Stromal cell of bone marrow (primary cell): ENCODE measurements around the gene YBX2.
A peak's percentile ranks its signal among the peaks of the same experiment; 100 is the strongest.
"Not testable (repeated sequence)": the region's sequence is repeated elsewhere in the genome, so short reads cannot be mapped to it uniquely, and the experiment has no call there.

ENCODE experiments used
- DNase-seq: peaks from one replicate; pipeline ENCODE4 v3.0.0-alpha.2; 2012; ENCODE audit warnings: low read depth

Gene YBX2

DNA sequence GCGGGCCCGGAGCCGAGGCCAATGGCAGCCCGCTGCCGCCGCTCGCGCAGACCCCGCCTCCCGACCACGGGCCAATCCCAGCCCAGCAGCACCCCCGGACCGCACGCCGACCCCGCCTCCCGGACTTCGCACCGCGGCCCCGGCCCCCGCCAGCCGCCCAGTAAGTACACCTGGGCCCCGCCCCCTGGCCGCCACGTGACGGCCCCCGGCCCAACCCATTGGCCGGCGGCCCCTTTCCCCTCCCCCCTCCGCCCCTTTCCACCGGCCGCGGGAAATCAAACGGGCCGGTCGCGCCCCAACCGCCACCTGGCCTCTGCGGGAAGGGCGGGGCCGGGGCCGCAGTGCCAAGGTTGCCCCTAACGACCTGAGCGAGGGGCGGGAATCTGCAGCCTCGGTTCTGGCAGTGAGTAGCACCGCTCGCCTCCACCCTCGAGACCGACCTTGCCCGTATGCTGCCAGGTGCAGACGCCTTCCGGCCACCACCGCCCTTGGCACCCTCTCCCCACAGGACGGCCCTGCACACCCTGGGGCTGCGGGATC, at the start of gene YBX2:
YBX2 (minus strand) TSS at position 26 of the 540 bp plus-strand sequence. CDS start 139 bp downstream, outside the sequence.
- DNase-seq: no peak

DNA sequence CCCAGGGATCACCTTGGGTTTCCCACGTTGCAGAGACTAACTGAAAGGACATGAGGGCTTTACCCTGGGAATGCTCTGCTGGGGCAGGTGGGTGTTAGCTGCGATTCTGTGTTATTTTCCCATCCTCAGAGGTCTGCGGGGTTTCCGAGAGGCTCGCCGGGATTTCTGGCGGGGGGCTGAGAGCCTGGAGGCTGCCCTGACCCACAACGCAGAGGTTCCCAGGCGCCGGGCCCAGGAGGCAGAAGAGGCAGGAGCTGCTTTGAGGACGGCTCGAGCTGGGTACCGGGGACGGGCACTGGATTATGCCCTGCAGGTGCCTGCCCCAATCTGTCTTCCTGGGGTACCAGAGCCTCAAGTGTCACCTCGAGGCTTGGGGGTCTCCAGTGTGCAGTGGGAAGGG, 48.8 kb upstream of the YBX2 start:
- DNase-seq: no peak

DNA sequence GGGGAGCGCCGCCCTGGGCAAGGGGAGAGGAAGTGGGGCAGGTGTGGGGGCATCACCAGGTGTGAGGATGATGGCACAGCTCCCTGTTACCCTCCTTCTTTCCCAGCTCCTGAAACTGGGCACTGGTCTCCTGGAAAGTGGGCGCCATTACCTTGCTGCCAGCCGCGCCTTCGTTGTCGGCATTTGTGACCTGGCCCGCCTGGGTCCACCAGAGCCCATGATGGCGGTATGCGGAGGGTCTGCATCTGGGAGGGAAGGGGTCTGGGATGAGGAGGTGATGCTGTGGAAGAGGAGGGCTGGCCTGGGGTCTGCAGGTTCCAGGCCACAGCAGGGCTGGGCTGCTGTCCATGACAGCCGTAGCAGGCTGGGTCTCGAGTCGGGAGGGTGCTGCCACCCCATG, 47.4 kb upstream of the YBX2 start:
- no peak for DNase-seq

DNA sequence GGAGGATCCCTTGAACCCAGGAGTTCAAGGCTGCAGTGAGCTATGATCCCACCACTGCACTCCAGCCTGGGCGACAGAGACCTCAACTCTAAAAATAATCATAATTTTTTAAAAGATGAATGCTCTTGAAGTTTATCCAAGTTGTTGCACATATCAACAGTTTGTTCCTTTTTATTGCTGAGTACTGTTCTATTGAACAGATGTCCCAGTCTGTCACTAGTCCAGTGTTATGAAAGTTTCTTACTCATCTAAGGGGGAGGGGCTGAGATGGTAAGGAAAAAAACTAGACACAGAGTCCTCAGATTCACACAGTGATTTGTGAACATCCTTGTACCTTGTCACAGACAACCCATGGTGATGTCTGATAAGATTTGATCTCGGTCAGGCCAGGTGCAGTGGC, 45.7 kb upstream of the YBX2 start:
- no peak for DNase-seq

DNA sequence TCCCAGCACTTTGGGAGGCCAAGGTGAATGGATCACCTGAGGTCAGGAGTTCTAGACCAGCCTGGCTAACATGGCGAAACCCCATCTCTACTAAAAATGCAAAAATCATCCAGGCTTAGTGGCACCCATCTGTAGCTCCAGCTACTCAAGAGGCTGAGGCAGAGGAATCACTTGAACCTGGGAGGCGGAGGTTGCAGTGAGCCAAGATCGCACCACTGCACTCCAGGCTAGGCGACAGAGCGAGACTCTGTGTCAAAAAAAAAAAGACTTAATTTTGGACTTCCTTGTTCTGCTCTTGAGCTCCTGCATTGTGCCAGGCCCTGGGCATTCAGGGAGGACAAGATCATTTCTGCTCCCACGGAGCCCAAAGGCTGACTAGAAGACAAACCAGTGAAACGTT, 43.2 kb upstream of the YBX2 start:
- not testable (repeated sequence) for DNase-seq

DNA sequence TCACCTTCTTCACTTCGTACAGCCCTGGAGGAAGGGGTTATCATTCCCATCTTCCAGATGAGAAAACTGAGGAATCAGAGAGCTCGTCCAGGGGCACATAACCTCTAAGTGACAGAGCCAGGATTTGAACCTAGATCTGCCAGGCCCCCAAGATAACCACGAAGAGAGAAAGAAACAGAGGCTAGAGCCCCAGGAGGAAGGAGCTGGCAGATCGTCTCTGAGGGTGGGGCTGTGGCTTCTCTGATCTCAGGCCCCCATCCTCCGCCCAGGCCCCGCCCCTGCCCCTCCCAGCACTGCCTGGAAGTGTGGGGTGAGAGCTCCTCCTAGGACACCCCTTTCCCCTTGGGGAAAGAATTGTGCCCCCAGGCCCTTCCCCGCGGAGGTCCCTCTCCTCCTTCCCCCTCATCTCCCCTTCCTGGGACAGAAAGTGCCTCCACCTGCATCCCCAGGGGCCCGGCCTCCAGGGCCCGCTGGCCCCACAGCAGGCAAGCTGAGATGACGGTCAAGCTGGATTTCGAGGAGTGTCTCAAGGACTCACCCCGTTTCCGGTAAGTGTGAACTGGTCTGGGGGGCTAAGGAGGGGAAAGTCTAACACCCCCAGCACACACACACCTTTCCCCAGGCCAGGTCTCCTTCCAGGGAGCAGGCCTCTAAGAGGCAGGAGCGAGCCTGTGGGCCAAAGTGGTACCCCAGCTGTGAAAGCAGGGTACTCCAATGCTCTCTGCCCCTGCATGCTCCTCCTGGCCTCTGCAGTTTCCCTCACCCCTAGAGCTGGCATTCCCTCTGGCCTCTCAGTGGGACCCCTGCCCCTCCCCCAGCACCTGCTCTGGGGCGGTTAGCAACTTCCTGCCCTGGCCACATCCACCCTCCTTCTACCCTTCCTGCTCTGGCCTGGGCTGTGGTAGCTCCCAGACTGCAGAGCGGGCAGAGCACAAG, 42.1 kb upstream of the YBX2 start, which contains the start of gene ACAP1:
ACAP1 (plus strand) TSS at position 290 of the 936 bp plus-strand sequence; CDS start at position 496, 206 bp downstream.
- DNase-seq: no peak

DNA sequence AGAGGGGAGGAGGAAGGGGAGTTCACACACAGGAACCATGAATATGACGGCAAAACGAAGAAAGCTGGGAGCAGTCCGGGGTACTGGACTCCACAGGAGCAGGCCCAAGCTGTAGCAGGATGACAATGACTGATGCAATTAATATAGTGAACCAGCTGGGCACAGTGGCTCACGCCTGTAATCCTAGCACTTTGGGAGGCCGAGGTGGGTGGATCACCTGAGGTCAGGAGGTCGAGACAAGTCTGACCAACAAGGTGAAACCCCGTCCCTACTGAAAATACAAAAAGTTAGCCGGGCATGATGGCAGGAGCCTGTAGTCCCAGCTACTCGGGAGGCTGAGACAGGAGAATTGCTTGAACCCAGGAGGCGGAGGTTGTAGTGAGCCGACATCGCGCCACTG, 41.3 kb upstream of the YBX2 start:
- DNase-seq: not testable (repeated sequence)

DNA sequence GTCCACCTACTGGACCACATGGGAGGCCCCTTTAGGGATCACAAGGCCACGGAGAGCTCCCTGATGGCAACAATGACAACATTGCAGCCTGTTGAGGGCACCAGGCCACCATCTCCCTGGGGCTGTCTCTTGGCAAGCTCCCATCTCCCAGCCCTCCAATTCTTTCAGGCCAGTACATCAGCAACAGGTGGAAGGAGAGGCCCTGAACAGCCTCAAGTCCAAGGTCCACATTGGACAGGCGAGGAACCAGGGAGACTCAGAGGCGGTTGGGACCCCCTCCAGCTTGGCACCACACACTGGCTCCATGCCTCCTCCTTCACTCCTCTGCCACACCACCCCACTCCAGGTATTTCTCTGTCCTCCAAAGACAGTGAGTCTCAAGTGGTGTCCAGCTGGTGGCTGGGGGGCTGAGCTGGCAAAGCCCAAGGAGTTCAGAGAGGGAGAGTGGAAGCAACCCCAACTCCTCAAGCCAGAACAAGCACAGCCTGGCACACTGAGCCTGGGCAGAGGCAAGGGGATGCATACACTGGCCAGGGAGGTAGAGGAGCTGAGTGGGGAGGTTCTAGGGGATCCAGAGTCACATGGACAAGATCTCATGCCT, 40.6 kb upstream of the YBX2 start:
- DNase-seq: no peak

DNA sequence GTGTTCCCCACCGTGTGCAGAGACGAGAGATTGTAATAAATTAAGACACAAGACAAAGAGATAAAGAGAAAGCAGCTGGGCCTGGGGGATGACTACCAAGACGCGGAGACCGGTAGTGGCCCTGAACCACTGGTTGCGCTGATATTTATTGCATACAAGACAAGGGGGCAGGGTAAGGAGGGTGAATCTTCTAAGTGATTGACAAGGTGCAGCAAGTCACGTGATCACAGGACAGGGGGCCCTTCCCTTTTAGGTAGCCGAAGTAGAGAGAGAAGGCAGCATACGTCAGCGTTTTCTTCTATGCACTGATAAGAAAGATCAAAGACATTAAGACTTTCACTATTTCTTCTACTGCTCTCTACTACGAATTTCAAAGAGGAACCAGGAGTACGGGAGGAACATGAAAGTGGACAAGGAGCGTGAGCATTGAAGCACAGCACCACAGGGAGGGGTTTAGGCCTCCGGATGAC, 38.2 kb upstream of the YBX2 start:
- not testable (repeated sequence) for DNase-seq

DNA sequence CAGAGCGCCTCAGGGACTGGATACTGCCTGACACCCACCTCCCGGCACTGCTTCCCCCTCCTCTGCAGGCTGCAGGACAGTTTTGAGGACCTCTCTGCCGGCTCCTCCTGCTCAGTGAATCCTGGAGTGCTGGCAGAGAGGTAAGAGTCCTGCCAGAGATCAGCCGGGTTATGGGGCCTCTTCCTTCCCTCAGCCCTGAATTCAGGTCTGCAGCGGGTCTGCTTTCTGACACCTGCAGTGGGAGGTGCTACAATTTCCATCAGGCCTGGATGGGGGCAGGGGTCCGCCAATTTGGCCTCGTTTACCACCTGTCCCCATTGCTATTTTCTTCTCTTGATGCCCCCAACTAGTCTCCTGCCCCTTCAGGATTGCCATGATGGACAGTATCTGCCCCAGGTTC, 37.7 kb upstream of the YBX2 start:
- no peak for DNase-seq

DNA sequence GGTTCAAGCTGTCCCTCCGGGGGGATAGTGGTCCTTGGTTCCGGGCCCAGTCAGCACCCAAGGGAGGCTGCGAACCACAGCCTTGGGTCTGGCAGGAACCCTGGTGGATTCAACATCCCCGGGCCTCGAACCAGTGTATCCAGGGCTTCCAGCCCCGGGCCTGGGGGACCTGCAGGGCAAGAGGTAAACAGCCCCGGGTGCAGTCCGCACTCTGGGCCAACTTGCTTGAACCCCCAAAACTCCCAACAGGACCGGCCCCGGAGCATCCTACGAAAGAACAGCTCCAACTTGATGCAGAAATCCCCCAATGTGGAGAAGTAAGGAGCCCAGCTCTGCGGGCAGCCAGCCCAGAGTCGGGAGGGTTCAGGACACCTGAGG, 36.2 kb upstream of the YBX2 start:
- DNase-seq: no peak

DNA sequence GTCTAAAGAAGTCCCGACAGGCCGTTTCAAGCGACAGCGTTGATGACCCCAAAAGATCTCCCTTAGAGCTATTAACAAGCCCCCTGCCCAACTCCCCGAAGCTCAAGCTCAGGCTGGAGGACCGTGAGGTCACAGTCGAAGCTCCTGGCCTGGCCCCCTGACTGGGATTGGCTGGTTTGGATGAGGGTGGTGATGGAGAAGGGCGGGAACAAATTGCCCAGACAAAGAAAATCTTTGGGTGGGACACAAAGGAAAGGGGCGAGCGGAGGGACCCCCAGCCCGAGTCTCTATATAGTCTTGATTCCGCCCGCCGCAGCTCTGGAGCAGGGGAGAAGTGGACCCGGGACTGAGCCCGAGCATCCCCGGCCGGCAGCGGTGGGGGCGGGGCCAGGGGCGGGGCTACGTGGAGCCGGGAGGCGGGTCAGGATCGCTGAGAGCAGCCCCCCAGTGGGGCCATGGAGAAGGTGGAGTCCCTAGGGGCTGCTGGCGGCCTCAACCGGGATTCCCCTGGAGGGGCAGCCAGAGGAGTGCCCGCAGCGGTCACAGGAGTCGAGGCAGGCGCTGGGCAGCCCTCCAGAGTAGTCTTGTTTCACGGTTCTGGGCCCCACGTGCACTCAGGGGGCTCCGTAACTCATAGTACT, 35.7 kb upstream of the YBX2 start:
- peak; percentile 72 for DNase-seq

DNA sequence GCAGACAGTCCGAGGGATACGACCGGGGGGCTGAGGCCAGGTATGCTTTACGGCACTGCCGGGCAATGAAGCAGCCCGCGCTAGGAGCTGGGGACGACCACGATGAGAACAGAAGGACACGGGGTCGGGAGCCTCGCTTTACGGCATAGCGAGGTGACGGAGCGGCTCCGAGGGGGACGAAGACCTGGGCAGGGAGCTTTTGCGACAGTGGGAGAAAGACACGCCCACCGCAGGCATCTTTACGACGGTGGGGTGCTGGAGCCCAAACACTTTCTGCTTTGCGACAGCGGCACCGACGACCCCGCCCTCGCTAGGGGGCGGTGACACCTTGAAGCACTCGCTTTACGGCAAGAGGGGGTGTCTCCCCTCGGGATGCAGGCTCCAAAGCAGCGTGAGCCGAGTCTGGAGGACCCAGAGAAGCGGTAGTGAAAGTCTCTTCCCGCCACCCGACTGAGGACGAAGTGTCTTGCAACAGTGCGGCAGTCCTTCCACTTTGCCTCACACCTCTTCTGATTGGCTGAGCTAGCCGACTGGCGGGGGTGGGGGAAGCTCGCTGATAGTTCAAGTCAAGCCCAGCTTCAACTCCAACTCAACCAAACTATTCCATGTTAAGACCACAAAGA, 35.0 kb upstream of the YBX2 start:
- DNase-seq: peak; percentile 98

DNA sequence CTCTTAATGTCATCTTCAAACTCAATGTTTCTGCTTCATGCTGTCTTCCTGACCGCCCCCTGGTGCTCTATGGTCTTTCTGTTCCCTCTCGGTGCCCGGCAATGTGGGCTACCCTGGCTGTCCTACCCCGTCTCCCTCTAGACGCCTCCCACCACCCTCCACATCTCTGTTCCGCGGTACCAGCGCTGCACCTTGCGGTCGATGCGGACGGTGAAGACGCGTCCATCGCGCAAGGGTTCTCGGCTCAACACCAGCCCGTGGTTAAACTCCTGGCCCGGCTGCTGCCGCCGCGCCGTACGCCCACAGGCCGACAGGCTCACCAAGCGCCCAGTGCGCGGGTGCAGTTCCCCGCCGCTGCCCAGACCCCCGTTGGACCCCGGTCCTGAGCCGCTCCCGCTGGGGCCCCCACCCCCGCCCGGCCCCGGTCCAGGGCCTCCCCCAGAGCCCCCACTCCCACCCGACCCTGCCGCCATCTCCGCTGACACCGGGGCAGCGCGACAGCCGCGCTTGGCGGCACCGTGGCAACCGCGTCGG, 34.5 kb upstream of the YBX2 start, which contains the start of gene NEURL4:
NEURL4 (minus strand) TSS at position 496 of the 534 bp plus-strand sequence; CDS start at position 473, 23 bp downstream.
- no peak for DNase-seq

DNA sequence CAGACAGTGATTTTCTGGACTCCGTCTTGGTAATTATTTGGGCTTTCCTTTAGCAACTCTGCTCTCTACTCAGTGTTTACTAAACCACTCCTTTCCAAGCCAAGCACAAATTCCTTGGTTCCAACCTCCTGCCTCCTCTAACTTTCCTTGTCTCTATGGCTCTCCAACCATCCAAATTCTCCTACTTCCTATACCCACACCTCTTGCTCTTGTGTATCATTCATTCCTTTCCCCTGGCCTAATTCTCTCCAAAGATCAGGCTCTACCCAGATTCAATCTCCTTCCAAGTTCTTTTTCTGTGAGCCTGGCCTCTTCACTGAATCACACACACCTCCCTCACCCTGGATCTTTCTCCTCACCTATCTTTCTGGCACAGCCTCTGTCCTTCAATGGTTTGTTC, 33.6 kb upstream of the YBX2 start:
- no peak for DNase-seq

DNA sequence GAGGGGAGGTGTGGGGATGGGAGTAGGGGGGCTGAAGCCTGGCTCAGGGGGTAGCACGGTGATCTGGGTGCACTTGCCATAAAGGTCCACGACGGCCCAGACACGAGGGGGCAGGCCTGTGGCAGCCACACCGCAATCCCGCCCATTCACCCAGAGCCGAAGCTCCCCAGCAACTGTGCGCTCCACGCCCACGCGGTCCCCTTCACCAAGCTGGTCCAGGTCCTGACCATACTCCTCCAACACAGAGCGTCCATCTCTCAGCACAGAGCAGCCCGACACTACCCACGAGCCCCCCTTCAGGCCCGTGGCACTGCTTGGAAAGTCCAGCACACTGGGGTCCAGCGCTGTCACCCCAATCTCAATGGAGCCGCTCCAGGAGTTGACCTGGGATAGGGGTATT, 33.1 kb upstream of the YBX2 start:
- DNase-seq: no peak

DNA sequence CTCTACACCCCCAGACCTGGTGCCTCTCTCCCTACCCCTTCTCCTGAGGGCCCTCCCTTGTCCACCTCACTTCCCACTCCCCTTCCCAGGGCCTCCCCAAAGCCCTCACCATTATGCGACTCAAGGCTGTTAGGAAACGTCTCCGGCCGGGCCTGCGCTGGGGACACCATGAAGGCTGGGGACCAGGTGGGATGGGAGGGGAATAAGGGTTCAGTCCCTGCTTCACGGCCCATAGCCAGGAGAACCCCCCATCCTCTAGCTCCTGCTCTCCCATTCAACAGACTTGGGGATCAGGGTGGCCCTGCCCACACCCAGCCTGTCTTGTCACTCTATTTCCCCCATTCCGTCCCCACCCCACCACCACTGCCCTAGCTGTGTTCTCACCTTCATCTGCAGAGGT, 32.6 kb upstream of the YBX2 start:
- DNase-seq: no peak

DNA sequence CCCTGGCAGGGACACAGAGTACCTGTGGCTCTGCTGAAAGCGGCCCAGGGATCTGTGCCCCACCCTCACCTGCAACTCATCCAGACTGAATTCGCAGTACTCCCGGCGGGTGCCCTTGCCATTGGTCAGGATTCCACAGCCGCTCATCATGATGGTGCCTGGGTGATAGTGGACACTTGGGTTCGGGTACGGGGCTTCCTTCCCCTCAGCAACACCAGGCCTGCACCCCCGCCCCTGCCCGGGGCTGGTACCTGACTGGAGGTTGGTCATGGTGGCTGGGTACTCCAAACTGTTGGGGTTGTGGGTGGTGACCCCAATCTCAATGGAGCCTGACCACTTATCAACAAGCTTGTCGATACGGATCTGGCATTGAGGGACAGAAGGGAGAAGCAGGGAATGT, 31.7 kb upstream of the YBX2 start:
- DNase-seq: no peak

DNA sequence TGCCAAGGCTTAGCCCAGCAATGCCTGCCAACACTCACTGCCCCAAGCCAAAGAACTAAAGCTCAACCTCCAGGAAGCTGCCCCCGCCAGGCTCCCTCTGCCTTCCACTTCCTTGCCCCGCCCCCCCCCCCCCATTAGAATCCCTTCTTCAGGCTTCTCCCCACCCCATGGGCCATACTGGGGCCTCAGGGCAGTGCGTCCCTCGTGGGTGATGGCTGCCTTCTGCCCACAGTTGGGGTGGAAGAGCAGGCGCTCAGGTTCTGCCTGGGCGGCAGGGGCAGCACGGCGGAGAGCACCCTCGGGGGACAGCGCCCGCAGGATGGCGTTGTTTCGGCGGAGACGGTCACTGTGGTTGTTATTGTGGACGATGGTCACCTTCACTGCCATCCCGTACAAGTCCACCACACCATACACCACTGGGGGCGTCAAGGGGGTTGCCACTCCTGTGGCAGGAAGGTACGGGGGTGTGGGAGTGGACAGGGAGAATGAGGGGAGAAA, 30.6 kb upstream of the YBX2 start:
- DNase-seq: no peak

DNA sequence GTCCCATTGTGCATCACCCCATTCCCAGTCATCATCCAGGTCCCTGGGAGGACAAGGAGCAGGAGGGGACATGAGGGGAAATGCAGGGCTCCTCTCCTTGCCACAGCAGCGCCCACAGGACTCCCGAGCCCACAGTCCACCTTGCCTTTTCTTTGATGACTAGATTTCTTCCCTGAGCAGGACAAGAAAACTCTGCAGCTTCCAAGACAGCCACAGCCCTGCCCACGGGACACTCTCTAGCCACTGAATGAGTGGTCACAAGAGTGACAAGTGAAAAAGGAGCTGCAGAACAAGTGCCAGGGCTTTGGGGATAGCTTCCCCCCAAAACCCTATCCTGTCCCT, 30.0 kb upstream of the YBX2 start:
- DNase-seq: no peak

DNA sequence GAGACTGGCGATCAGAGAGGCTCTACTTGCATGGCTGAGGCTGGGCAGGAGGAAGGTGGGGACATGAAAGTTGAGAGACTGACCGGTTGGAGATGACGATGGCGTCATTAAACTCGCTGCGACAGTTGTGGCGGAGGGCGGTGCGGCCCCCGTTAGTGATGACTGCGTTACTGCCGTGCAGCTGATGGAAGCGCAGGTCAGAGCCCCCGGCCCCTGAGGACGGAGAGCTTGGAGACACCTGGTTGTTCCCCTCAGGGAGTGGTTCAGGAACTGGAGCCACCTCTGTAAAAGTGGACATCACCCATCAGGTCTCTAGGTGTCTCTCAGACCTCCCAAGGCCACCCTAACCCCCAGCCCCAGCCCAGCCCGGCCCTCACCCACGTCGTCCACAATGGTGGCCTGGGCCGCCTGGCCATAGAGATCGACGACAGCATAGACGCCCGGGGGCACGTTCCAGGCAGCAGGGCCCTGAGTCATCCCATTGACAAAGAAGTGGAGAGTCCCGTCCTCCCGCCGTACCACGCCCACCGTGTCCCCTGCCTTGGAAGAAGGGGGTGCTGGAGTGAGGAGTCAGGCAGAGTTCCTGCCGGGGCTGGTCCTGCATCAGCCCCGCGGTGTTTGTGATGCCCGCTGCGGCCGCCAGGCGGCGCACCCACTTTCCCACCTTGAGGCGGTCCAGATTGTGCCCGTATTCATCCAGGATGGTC, 29.4 kb upstream of the YBX2 start:
- DNase-seq: peak; percentile 6
